Measurements from ENCODE around the gene DSCAML1. TPM values are rescaled to one million over a fixed set of nuclear protein-coding genes. Genes with fewer than 3 reads are reported as not detected.
A peak's percentile ranks its signal among the peaks of the same experiment; 100 is the strongest.

DSCAML1 gene
- total RNA-seq, 4 donors from 2014 or later = 2.9 to 5.8 (median 3.3) TPM

- H3K27ac ChIP-seq = peak overlapping the region; percentile 41 to 45 (median 42)
- H3K9me3 ChIP-seq = no peaks in the 10 kb centered on the region
- in situ Hi-C loops (cut with MboI; ENCODE audit: low pct_ligation_motif_present in 1 of 4, low pct_unique_long_range_greater_than_20kb in 1 of 4, low sequenced_read_pairs in 3 of 4) = no loop called here
- TF ChIP-seq CTCF (IDR thresholded peaks at IDR 0.05) (no peak), POLR2A (IDR thresholded peaks at IDR 0.05) (peak; percentile 23), EP300 (IDR thresholded peaks at IDR 0.05; ENCODE audit: low read depth) (no peak), POLR2AphosphoS5 (IDR thresholded peaks at IDR 0.05) (peak in 2 of 3 donors; percentile 18 to 40)
- intact Hi-C loops (cut with DNase I; ENCODE audit: low total_unique reads) = no loop called here
- DNase-seq = peak; percentile 82
- no peaks in the 10 kb centered on the region for H3K36me3 ChIP-seq
- H3K27me3 ChIP-seq = no peaks in the 10 kb centered on the region
- peaks cover under 1 to 30% (median 8%) of the 10 kb centered on the region in 4 donors for H3K4me1 ChIP-seq
- 33 to 57% methylated on average over 1 to 6 of the region's 7 CpGs for WGBS, 2 donors (ENCODE audit: low coverage in 1 of 2)
- no peak overlapping the region for H3K4me3 ChIP-seq
Measured at GRCh38 chr11:117833401-117833891, 36.4 kb upstream of the DSCAML1 start.

- WGBS, 2 donors (ENCODE audit: low coverage in 1 of 2) = 92 to 96% methylated on average over 4 to 8 of the region's 8 CpGs
- H3K9me3 ChIP-seq = no peaks in the 10 kb centered on the region
- in situ Hi-C loops (cut with MboI; ENCODE audit: low pct_ligation_motif_present in 1 of 4, low pct_unique_long_range_greater_than_20kb in 1 of 4, low sequenced_read_pairs in 3 of 4) = no loop called here
- no peak for TF ChIP-seq POLR2AphosphoS5 (IDR thresholded peaks at IDR 0.05)
- no peak for TF ChIP-seq CTCF (IDR thresholded peaks at IDR 0.05)
- no peak for TF ChIP-seq EP300 (IDR thresholded peaks at IDR 0.05; ENCODE audit: low read depth)
- TF ChIP-seq POLR2A (IDR thresholded peaks at IDR 0.05) = no peak
- no peaks in the 10 kb centered on the region for H3K36me3 ChIP-seq
- peaks cover 4 to 35% (median 8%) of the 10 kb centered on the region in 4 donors for H3K4me1 ChIP-seq
- intact Hi-C loops (cut with DNase I; ENCODE audit: low total_unique reads) = no loop called here
- DNase-seq = peak; percentile 5
- H3K27me3 ChIP-seq = no peaks in the 10 kb centered on the region
- H3K4me3 ChIP-seq = no peak overlapping the region
- H3K27ac ChIP-seq = no peak overlapping the region
Measured at GRCh38 chr11:117832511-117832910, 35.5 kb upstream of the DSCAML1 start.

- Histone ChIP-seq H3K4me3 (no peak overlapping the region), H3K36me3 (no peaks in the 10 kb centered on the region)
Measured at GRCh38 chr11:117831661-117832415, 34.8 kb upstream of the DSCAML1 start.

More at GRCh38 chr11:117831661-117832415, 34.8 kb upstream of the DSCAML1 start:
- no peaks in the 10 kb centered on the region for H3K27me3 ChIP-seq
- peaks cover 4 to 35% (median 8%) of the 10 kb centered on the region in 4 donors for H3K4me1 ChIP-seq
- in situ Hi-C loops (cut with MboI; ENCODE audit: low pct_ligation_motif_present in 1 of 4, low pct_unique_long_range_greater_than_20kb in 1 of 4, low sequenced_read_pairs in 3 of 4) = no loop called here
- no peaks in the 10 kb centered on the region for H3K9me3 ChIP-seq
- DNase-seq = peak; percentile 4
- no peak overlapping the region for H3K27ac ChIP-seq
- TF ChIP-seq POLR2AphosphoS5 (IDR thresholded peaks at IDR 0.05) = no peak
- TF ChIP-seq EP300 (IDR thresholded peaks at IDR 0.05; ENCODE audit: low read depth) = no peak
- no peak for TF ChIP-seq POLR2A (IDR thresholded peaks at IDR 0.05)
- TF ChIP-seq CTCF (IDR thresholded peaks at IDR 0.05) = no peak
- intact Hi-C loops (cut with DNase I; ENCODE audit: low total_unique reads) = no loop called here
- 70 to 100% methylated on average over 1 to 3 of the region's 7 CpGs for WGBS, 2 donors (ENCODE audit: low coverage in 1 of 2)
